SK-N-SH (cell line): ENCODE data around the gene DUSP23.

ENCODE experiments used
- CHD2 ChIP-seq: fragments of 150-350 bp; IDR thresholded peaks from 2 replicates; pipeline ENCODE4 v1.6.1; 2018; ENCODE audit warnings: low read length; ENCODE audit not compliant: partially characterized antibody
- FOXM1 ChIP-seq: IDR thresholded peaks from 2 replicates; pipeline ENCODE4 v1.4.0; 2012; ENCODE audit warnings: low read depth, mild to moderate bottlenecking
- MXI1 ChIP-seq: IDR thresholded peaks from 2 replicates; pipeline ENCODE4 v1.6.1; 2012; ENCODE audit warnings: mild to moderate bottlenecking, low read depth, low read length, improper control_type of control experiment
- TF ChIP-seq, protein P1 (sequence below): fragments of 200-600 bp; sonication (generic); IDR thresholded peaks from 2 replicates; pipeline ENCODE4 v1.6.1; 2017; ENCODE audit warnings: antibody characterized with exemption, mild to moderate bottlenecking, moderate library complexity
- TF ChIP-seq, protein P2 (sequence below): fragments of 150-350 bp; IDR thresholded peaks from 2 replicates; pipeline ENCODE4 v1.6.1; 2017; ENCODE audit warnings: antibody characterized with exemption, low read length, low read depth, borderline replicate concordance
- TF ChIP-seq, protein P3 (sequence below): IDR thresholded peaks from 2 replicates; pipeline ENCODE4; 2012

DNA sequence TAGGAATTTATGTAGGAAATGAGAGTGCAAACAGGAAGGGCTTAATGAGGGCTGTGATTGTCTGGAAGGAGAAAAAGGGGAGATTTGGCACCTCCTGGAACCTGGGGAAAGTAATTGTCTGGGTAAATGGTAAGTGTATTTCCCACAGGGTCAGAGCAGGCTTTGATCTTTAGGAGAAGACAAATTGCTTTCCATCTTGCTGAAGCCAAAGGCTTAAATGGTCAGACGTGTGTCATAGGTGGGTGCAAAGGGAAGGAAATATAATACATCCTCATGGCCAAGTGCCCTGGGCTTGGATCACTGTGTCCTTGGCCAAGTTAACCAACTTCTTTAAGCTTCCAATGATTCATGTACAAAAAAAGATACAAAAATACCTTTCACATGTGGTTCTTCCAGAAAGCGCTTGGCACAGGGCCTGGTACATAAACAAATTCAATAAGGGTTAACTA, 1.3 kb upstream of the DUSP23 start:
- TF ChIP-seq, protein P1, sequence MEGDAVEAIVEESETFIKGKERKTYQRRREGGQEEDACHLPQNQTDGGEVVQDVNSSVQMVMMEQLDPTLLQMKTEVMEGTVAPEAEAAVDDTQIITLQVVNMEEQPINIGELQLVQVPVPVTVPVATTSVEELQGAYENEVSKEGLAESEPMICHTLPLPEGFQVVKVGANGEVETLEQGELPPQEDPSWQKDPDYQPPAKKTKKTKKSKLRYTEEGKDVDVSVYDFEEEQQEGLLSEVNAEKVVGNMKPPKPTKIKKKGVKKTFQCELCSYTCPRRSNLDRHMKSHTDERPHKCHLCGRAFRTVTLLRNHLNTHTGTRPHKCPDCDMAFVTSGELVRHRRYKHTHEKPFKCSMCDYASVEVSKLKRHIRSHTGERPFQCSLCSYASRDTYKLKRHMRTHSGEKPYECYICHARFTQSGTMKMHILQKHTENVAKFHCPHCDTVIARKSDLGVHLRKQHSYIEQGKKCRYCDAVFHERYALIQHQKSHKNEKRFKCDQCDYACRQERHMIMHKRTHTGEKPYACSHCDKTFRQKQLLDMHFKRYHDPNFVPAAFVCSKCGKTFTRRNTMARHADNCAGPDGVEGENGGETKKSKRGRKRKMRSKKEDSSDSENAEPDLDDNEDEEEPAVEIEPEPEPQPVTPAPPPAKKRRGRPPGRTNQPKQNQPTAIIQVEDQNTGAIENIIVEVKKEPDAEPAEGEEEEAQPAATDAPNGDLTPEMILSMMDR = no peak
- TF ChIP-seq FOXM1 (no peak), CHD2 (no peak), MXI1 (no peak)
- TF ChIP-seq, protein P2, sequence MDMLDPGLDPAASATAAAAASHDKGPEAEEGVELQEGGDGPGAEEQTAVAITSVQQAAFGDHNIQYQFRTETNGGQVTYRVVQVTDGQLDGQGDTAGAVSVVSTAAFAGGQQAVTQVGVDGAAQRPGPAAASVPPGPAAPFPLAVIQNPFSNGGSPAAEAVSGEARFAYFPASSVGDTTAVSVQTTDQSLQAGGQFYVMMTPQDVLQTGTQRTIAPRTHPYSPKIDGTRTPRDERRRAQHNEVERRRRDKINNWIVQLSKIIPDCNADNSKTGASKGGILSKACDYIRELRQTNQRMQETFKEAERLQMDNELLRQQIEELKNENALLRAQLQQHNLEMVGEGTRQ = no peak
- TF ChIP-seq, protein P3, sequence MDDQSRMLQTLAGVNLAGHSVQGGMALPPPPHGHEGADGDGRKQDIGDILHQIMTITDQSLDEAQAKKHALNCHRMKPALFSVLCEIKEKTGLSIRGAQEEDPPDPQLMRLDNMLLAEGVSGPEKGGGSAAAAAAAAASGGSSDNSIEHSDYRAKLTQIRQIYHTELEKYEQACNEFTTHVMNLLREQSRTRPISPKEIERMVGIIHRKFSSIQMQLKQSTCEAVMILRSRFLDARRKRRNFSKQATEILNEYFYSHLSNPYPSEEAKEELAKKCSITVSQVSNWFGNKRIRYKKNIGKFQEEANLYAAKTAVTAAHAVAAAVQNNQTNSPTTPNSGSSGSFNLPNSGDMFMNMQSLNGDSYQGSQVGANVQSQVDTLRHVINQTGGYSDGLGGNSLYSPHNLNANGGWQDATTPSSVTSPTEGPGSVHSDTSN = no peak
